Esophagus squamous epithelium (tissue), 5 donors: ENCODE data around the gene DDAH2. TPM values are rescaled to one million over a fixed set of nuclear protein-coding genes. Genes with fewer than 3 reads are reported as not detected.

Source experiments
- DNase-seq: peaks from one replicate; lab custom pipeline; 2025; lab: John Stamatoyannopoulos, UW
- H3K27ac ChIP-seq, 4 donors: fragments of 200-600 bp; sonication (generic); one replicate each; pipeline ENCODE4 v1.5.1; 2016 to 2019; ENCODE audit warnings: mild to moderate bottlenecking in 1 of 4
- H3K27me3 ChIP-seq, 4 donors: fragments of 200-600 bp; sonication (generic); 1 replicate in 3 of 4; 2 replicates in 1 of 4; pipeline versions ENCODE4 v1.5.1 to v1.6.0; 2017 to 2021; ENCODE audit warnings: antibody characterized with exemption in 1 of 4
- H3K36me3 ChIP-seq, 3 donors: fragments of 200-600 bp; sonication (generic); one replicate each; pipeline ENCODE4 v1.5.1; 2016 to 2019
- H3K4me1 ChIP-seq, 3 donors: fragments of 200-600 bp; sonication (generic); one replicate each; pipeline ENCODE4 v1.5.1; 2017 to 2019
- H3K4me3 ChIP-seq, 4 donors: fragments of 200-600 bp; sonication (generic); 1 replicate in 3 of 4; 2 replicates in 1 of 4; pipeline ENCODE4 v1.5.1; 2016 to 2019; ENCODE audit warnings: mild to moderate bottlenecking in 2 of 4, moderate library complexity in 1 of 4
- H3K9me3 ChIP-seq, 3 donors: fragments of 200-600 bp; sonication (generic); one replicate each; pipeline ENCODE4 v1.5.1; 2016 to 2019
- CTCF ChIP-seq, 6 experiments: fragments of 450-650 bp in 4 of 6; fragments of 200-600 bp in 2 of 6; sonication (generic) in 2 of 6; IDR thresholded peaks; one replicate each; pipeline ENCODE4 v1.5.1; 2016 to 2019; ENCODE audit warnings: antibody characterized with exemption in 6 of 6, mild to moderate bottlenecking in 4 of 6, moderate library complexity in 4 of 6
- POLR2A ChIP-seq, 4 donors: fragments of 450-650 bp; IDR thresholded peaks; one replicate each; pipeline ENCODE4 v1.6.1; 2017; ENCODE audit warnings: antibody characterized with exemption in 4 of 4, mild to moderate bottlenecking in 4 of 4, moderate library complexity in 3 of 4
- WGBS, 2 donors: methylation state at CpG; one replicate each; pipeline ENCODE4 v1.1.5; 2018; 5-methylcytosine and 5-hydroxymethylcytosine counted together
- intact Hi-C: fragments of 100-400 bp; cut with DNase I; formaldehyde crosslinking; loops from one replicate; pipeline ENCODE4 v1.15.0; 2022
- total RNA-seq, 4 donors: library from RNA; depleted of rRNA; stranded (reverse); fragments of >200 nt; gene quantifications; one replicate each; pipeline ENCODE4 v1.1.0, GENCODE V29; 2016
- donor health status: DM: yes; HTN: yes; CAD: no.

The DDAH2 gene
- total RNA-seq, 4 donors from 2014 or later = 16.4 to 59.3 (median 28.2) TPM

- WGBS, 2 donors = 75 to 79% methylated on average over 8 to 14 of the region's 46 CpGs
- DNase-seq = no peak
- Histone ChIP-seq H3K4me3 (no peak within 1 kb of the TSS), H3K9me3 (no peaks in the 10 kb centered on the region), H3K27ac (peak within 1 kb of the TSS in 2 of 4 donors; percentile 62 to 94), H3K4me1 (peaks cover 13 to 75% (median 22%) of the 10 kb centered on the region in 3 donors), H3K36me3 (peaks cover 0 to 25% (median 0%) of the 10 kb centered on the region in 3 donors), H3K27me3 (no peaks in the 10 kb centered on the region)
- intact Hi-C loops = no loop called here
- TF ChIP-seq CTCF (IDR thresholded peaks at IDR 0.05) (no peak), POLR2A (IDR thresholded peaks at IDR 0.05) (no peak)
These were observed 5.7 kb downstream of the DDAH2 start, which contains the start of gene MPIG6B for GRCh38 chr6:31723245-31723979. Gene MPIG6B (plus strand): TSS chr6:31723373. CDS start chr6:31723384, 11 bp downstream.

- no peak for TF ChIP-seq CTCF (IDR thresholded peaks at IDR 0.05)
- no peak for TF ChIP-seq POLR2A (IDR thresholded peaks at IDR 0.05)
- H3K36me3 ChIP-seq = peaks cover 0 to 12% (median 0%) of the 10 kb centered on the region in 3 donors
- peak overlapping the region in 3 of 4 donors; percentile 20 to 94 (median 62) for H3K27ac ChIP-seq
- intact Hi-C loops = no loop called here
- H3K4me1 ChIP-seq = peaks cover 10 to 74% (median 22%) of the 10 kb centered on the region in 3 donors
- H3K27me3 ChIP-seq = no peaks in the 10 kb centered on the region
- H3K4me3 ChIP-seq = no peak overlapping the region
- no peak for DNase-seq
- no peaks in the 10 kb centered on the region for H3K9me3 ChIP-seq
- 78 to 89% methylated on average over 1 to 2 of the region's 3 CpGs for WGBS, 2 donors
These were observed 6.9 kb downstream of the DDAH2 start for GRCh38 chr6:31722173-31722572.

- no peak within 1 kb of the TSS for H3K4me3 ChIP-seq
- no peaks in the 10 kb centered on the region for H3K27me3 ChIP-seq
- H3K9me3 ChIP-seq = no peaks in the 10 kb centered on the region
- H3K27ac ChIP-seq = peak within 1 kb of the TSS in 3 of 4 donors; percentile 20 to 94 (median 88)
- TF ChIP-seq CTCF (IDR thresholded peaks at IDR 0.05) = no peak
- H3K36me3 ChIP-seq = peaks cover 0 to 5% (median 0%) of the 10 kb centered on the region in 3 donors
- intact Hi-C loops = no loop called here
- no peak for DNase-seq
- 80 to 85% methylated on average over 4 of the region's 4 CpGs for WGBS, 2 donors
- peaks cover 5 to 74% (median 23%) of the 10 kb centered on the region in 3 donors for H3K4me1 ChIP-seq
These were observed 7.6 kb downstream of the DDAH2 start, which contains the start of gene LY6G6C for GRCh38 chr6:31721351-31722020. Gene LY6G6C (minus strand): TSS chr6:31721746. CDS start chr6:31721679, 67 bp downstream.

GRCh38 chr6:31720196-31720770 is 8.8 kb downstream of the DDAH2 start:
- 44 to 66% methylated on average over 5 of the region's 5 CpGs for WGBS, 2 donors

More at GRCh38 chr6:31720196-31720770, 8.8 kb downstream of the DDAH2 start:
- Histone ChIP-seq H3K4me1 (peaks cover 10 to 67% (median 18%) of the 10 kb centered on the region in 3 donors), H3K4me3 (no peak overlapping the region), H3K9me3 (no peaks in the 10 kb centered on the region), H3K27me3 (no peaks in the 10 kb centered on the region), H3K36me3 (no peaks in the 10 kb centered on the region), H3K27ac (peak overlapping the region; percentile 62 to 94 (median 83))
- DNase-seq = no peak
- intact Hi-C loops = no loop called here
- TF ChIP-seq POLR2A (IDR thresholded peaks at IDR 0.05) = peak in 1 of 4 donors; percentile 13
- no peak for TF ChIP-seq CTCF (IDR thresholded peaks at IDR 0.05)
